NCI-H128 (cell line): ENCODE measurements around the gene PABPC1L2A.
"Not testable (repeated sequence)": the region's sequence is repeated elsewhere in the genome, so short reads cannot be mapped to it uniquely, and the experiment has no call there.

Experiments
- DNase-seq: peaks from one replicate; lab custom pipeline; 2025; ENCODE audit not compliant: unreplicated experiment; lab: John Stamatoyannopoulos, UW

The PABPC1L2A gene

DNA sequence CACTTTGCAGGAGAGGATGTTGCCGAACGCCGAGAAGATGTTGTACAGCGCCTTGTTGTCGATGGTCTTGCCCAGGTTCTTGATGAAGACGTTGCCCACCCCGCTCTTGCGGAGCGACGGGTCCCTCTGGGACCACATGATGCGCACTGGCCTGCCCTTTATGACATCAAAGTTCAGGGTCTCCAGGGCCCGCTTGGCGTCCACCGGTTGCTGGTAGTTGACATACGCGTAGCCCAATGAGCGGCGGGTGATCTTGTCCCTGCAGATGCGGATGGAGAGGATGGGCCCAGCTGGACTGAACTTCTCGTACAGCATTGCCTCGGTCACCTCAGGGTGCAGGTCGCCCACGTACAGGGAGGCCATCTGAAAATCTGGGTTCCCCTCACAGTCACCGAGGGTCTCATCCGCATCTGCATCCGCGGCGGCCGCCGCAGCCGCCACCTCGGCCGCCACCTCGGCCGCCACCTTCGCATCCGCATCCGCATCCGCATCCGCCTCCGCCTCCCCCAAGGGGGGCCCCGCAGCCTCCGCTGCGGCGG lies at the start of gene PABPC1L2A:
Gene PABPC1L2A, minus strand, starts transcription at position 489 of the 539 bp plus-strand sequence. Its CDS starts 126 bp downstream, at position 363.
- DNase-seq = not testable (repeated sequence)

GRCh38 chrX:73127700-73128241 lies 48.5 kb upstream of the PABPC1L2A start:
- no peak for DNase-seq

GRCh38 chrX:73126240-73126639 lies 46.9 kb upstream of the PABPC1L2A start:
- DNase-seq = no peak

DNA sequence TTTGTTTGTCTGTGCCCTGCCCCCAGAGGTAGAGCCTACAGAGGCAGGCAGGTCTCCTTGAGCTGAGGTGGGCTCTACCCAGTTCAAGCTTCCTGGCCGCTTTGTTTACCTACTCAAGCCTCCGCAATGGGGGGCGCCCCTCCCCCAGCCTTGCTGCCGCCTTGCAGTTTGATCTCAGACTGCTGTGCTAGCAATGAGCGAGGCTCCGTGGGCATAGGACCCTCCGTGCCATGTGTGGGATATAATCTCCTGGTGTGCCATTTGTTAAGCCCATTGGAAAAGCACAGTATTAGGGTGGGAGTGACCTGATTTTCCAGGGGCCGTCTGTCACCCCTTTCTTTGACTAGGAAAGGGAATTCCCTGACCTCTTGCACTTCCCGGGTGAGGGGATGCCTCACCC lies 20.2 kb upstream of the PABPC1L2A start:
- DNase-seq = not testable (repeated sequence)

- not testable (repeated sequence) for DNase-seq
Measured at GRCh38 chrX:73086766-73087165, 7.5 kb upstream of the PABPC1L2A start.

- DNase-seq = not testable (repeated sequence)
Measured at GRCh38 chrX:73079884-73080283, 572 bp upstream of the PABPC1L2A start.

DNA sequence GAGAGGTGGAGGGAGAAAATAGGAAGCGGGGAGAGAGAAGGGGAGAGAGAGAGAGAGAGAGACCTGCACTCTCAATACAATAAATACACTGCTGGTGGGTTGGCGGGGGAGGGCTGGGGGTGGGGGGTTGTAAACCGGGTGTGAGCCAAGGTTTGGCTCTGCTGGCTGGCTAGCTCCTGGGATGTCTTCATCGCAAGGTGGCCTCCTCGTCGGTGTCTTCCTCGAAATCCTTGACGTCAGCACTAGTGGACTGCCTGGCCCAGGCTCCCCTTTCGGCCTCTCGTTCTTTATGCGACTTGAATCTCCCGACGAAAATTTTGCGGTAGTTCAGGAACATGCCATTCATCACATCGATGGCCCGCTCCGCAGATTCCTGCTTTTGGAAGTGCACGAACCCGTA lies 715 bp downstream of the PABPC1L2A start:
- not testable (repeated sequence) for DNase-seq

DNA sequence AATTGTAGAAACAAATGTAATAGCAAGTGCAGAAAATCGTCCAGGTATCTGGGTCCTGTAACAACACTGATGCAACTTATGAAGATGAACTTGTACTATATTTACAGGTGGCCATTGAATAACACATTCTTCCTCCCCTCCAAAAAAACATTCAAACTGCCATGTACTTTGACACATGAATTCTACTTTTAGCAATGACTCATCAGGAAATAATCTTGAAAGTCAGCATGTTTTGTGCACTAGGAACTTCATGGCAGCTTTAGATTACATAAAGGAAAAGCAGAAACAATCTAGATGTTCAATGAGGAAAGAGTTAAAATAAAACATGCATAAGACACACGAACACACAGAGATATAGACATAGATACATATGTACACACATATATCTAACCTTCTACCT lies 2.5 kb downstream of the PABPC1L2A start:
- DNase-seq = no peak

GRCh38 chrX:73069365-73070035 lies 9.8 kb downstream of the PABPC1L2A start:
- DNase-seq = no peak

GRCh38 chrX:73068467-73069364 lies 10.6 kb downstream of the PABPC1L2A start:
- no peak for DNase-seq

DNA sequence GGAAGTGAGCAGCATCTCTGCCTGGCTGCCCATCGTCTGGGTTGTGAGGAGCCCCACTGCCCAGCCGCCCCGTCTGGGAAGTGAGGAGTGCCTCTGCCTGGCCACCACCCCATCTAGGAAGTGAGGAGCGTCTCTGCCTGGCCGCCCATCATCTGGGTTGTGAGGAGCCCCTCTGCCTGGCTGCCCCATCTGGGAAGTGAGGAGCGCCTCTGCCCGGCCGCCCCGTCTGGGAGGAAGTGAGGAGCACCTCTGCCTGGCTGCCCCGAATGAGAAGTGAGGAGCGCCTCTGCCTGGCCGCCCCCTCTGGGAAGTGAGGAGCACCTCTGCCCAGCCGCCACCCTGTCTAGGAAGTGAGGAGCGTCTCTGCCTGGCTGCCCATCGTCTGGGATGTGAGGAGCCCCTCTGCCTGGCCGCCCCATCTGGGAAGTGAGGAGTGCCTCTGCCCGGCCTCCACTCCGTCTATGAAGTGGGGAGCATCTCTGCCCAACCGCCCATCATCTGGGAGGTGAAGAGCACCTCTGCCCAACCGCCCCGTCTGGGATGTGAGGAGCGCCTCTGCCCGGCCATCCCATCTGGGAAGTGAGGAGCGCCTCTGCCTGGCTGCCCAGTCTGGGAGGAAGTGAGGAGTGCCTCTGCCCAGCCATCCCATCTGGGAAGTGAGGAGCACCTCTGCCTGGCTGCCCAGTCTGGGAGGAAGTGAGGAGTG lies 11.4 kb downstream of the PABPC1L2A start:
- not testable (repeated sequence) for DNase-seq

DNA sequence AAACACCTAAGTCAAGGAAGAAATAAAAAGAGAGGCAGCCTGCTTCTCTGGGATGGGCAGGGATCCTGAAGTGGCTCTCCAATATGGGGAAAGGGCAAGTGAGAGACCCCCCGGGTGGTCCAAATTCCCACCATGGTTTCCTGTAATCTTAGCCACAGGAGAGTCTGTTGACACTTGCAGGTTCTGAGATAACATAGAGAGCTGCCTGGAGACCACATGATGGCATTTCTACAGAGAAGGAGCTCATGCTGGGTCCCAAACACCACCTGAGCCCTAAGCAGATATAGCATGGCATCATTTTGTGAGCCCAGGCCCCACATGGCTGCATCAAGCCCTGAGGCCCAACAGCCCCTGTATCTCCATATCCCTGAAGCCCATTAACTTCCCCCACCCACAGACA lies 50.4 kb downstream of the PABPC1L2A start:
- no peak for DNase-seq
